Parathyroid adenoma (tissue), 2 donors: ENCODE results near the gene LCE5A.

Experiments used
- H2AFZ ChIP-seq: fragments of 300-600 bp; sonication (generic); one replicate; pipeline ENCODE4 v1.7.0; 2017; ENCODE audit warnings: antibody characterized with exemption, mild to moderate bottlenecking
- H3K27ac ChIP-seq: fragments of 300-600 bp; sonication (generic); one replicate; pipeline ENCODE4 v1.7.0; 2017
- H3K27me3 ChIP-seq: fragments of 300-600 bp; sonication (generic); one replicate; pipeline ENCODE4 v1.7.0; 2017; ENCODE audit warnings: low read length; ENCODE audit not compliant: control insufficient read depth, insufficient read depth
- H3K36me3 ChIP-seq: fragments of 300-600 bp; sonication (generic); one replicate; pipeline ENCODE4 v1.7.0; 2017; ENCODE audit warnings: low read length; ENCODE audit not compliant: control insufficient read depth, insufficient read depth
- H3K4me1 ChIP-seq: fragments of 300-600 bp; sonication (generic); one replicate; pipeline ENCODE4 v1.7.0; 2017; ENCODE audit warnings: control low read depth
- H3K4me2 ChIP-seq: fragments of 300-600 bp; sonication (generic); one replicate; pipeline ENCODE4 v1.7.0; 2017; ENCODE audit warnings: low read length
- H3K4me3 ChIP-seq: fragments of 300-600 bp; sonication (generic); one replicate; pipeline ENCODE4 v1.7.0; 2017; ENCODE audit warnings: low read depth, low read length
- H3K79me2 ChIP-seq: fragments of 300-600 bp; sonication (generic); one replicate; pipeline ENCODE4 v1.7.0; 2017; ENCODE audit warnings: control low read depth
- H3K9ac ChIP-seq: fragments of 300-600 bp; sonication (generic); one replicate; pipeline ENCODE4 v1.7.0; 2017; ENCODE audit warnings: mild to moderate bottlenecking
- H3K9me3 ChIP-seq: fragments of 300-600 bp; sonication (generic); one replicate; pipeline ENCODE4 v1.7.0; 2017; ENCODE audit warnings: low read length; ENCODE audit not compliant: control insufficient read depth
- TF ChIP-seq, protein P1 (sequence below): fragments of 300-600 bp; sonication (generic); IDR thresholded peaks from one replicate; pipeline ENCODE4 v1.7.0; 2017; ENCODE audit warnings: antibody characterized with exemption, mild to moderate bottlenecking
- donor health status: primary hyperparathyroidism.

The LCE5A gene

DNA sequence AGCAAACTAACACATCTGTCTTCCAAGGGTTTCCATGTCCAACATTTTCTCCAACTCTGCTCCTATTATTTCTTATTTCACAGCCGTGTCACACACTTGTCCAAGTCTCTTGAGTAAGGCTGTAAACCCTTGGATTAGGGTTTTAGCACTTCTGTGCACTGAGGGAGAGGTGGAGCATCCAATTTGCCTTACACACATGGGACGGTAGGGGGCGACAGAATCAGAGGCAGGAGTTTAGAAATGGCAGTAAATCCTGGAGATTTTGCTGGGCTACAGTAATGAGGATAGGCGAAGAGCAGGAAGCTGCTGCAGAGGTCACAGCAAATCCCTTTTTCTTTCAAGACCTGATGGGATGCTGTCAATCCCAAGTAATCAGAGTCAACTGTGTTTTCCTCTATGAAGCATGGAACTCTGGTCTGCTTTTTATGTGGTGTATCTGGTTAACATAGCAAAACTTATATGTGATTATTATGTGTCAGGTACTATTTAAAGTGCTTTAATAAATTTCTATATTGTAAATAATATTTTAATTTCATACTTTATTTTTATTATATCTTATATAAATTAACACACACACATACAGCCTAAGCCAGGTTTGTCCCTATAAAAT, 15.4 kb upstream of the LCE5A start:
- Histone ChIP-seq H2AFZ (no peak overlapping the region), H3K79me2 (no peaks in the 10 kb centered on the region), H3K9ac (no peak overlapping the region), H3K27ac (no peak overlapping the region), H3K9me3 (no peaks in the 10 kb centered on the region), H3K27me3 (no peaks in the 10 kb centered on the region), H3K4me3 (no peak overlapping the region), H3K4me1 (no peaks in the 10 kb centered on the region), H3K4me2 (no peak overlapping the region), H3K36me3 (no peaks in the 10 kb centered on the region)
- TF ChIP-seq, protein P1, sequence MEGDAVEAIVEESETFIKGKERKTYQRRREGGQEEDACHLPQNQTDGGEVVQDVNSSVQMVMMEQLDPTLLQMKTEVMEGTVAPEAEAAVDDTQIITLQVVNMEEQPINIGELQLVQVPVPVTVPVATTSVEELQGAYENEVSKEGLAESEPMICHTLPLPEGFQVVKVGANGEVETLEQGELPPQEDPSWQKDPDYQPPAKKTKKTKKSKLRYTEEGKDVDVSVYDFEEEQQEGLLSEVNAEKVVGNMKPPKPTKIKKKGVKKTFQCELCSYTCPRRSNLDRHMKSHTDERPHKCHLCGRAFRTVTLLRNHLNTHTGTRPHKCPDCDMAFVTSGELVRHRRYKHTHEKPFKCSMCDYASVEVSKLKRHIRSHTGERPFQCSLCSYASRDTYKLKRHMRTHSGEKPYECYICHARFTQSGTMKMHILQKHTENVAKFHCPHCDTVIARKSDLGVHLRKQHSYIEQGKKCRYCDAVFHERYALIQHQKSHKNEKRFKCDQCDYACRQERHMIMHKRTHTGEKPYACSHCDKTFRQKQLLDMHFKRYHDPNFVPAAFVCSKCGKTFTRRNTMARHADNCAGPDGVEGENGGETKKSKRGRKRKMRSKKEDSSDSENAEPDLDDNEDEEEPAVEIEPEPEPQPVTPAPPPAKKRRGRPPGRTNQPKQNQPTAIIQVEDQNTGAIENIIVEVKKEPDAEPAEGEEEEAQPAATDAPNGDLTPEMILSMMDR = no peak

GRCh38 chr1:152497273-152497672, 13.3 kb upstream of the LCE5A start:
- H3K79me2 ChIP-seq = no peaks in the 10 kb centered on the region
- no peak overlapping the region for H3K9ac ChIP-seq
- no peak overlapping the region for H3K4me3 ChIP-seq
- H3K4me2 ChIP-seq = no peak overlapping the region
- TF ChIP-seq, protein P1 = no peak
- no peaks in the 10 kb centered on the region for H3K27me3 ChIP-seq
- H3K9me3 ChIP-seq = no peaks in the 10 kb centered on the region
- H3K4me1 ChIP-seq = no peaks in the 10 kb centered on the region
- H3K36me3 ChIP-seq = no peaks in the 10 kb centered on the region
- H3K27ac ChIP-seq = no peak overlapping the region
- no peak overlapping the region for H2AFZ ChIP-seq

GRCh38 chr1:152501704-152502103, 8.9 kb upstream of the LCE5A start:
- Histone ChIP-seq H2AFZ (no peak overlapping the region), H3K4me2 (no peak overlapping the region), H3K4me1 (no peaks in the 10 kb centered on the region), H3K27ac (no peak overlapping the region), H3K9me3 (no peaks in the 10 kb centered on the region), H3K36me3 (no peaks in the 10 kb centered on the region), H3K27me3 (no peaks in the 10 kb centered on the region), H3K79me2 (no peaks in the 10 kb centered on the region), H3K4me3 (no peak overlapping the region), H3K9ac (no peak overlapping the region)
- TF ChIP-seq, protein P1 = no peak

GRCh38 chr1:152502496-152503180, 8.0 kb upstream of the LCE5A start:
- H3K4me1 ChIP-seq = no peaks in the 10 kb centered on the region
- no peak overlapping the region for H3K9ac ChIP-seq
- no peak overlapping the region for H3K27ac ChIP-seq
- no peaks in the 10 kb centered on the region for H3K79me2 ChIP-seq
- TF ChIP-seq, protein P1 = no peak
- H2AFZ ChIP-seq = no peak overlapping the region
- no peak overlapping the region for H3K4me2 ChIP-seq
- H3K36me3 ChIP-seq = no peaks in the 10 kb centered on the region
- H3K9me3 ChIP-seq = no peaks in the 10 kb centered on the region
- no peak overlapping the region for H3K4me3 ChIP-seq
- H3K27me3 ChIP-seq = no peaks in the 10 kb centered on the region

GRCh38 chr1:152505083-152505482, 5.5 kb upstream of the LCE5A start:
- no peak overlapping the region for H2AFZ ChIP-seq
- TF ChIP-seq, protein P1 = no peak

More at GRCh38 chr1:152505083-152505482, 5.5 kb upstream of the LCE5A start:
- Histone ChIP-seq H3K27ac (no peak overlapping the region), H3K36me3 (no peaks in the 10 kb centered on the region), H3K4me1 (no peaks in the 10 kb centered on the region), H3K4me2 (no peak overlapping the region), H3K9ac (no peak overlapping the region), H3K79me2 (no peaks in the 10 kb centered on the region), H3K9me3 (no peaks in the 10 kb centered on the region), H3K4me3 (no peak overlapping the region), H3K27me3 (no peaks in the 10 kb centered on the region)
